HEK293T (cell line): Measurements from ENCODE around the gene SMAD5.

Experiments used
- ARNT ChIP-seq: fragments of 450-650 bp; IDR thresholded peaks from 2 replicates; pipeline ENCODE4 v1.6.1; 2017; ENCODE audit warnings: mild to moderate bottlenecking
- LEF1 ChIP-seq: fragments of 450-650 bp; IDR thresholded peaks from 2 replicates; pipeline ENCODE4 v1.6.1; 2017; ENCODE audit warnings: mild to moderate bottlenecking, borderline replicate concordance
- SP1 ChIP-seq: fragments of 450-650 bp; IDR thresholded peaks from 2 replicates; pipeline ENCODE4 v1.6.1; 2017
- TF ChIP-seq, protein P1 (sequence below): fragments of 450-650 bp; IDR thresholded peaks from 2 replicates; pipeline ENCODE4 v1.6.1; 2016

DNA sequence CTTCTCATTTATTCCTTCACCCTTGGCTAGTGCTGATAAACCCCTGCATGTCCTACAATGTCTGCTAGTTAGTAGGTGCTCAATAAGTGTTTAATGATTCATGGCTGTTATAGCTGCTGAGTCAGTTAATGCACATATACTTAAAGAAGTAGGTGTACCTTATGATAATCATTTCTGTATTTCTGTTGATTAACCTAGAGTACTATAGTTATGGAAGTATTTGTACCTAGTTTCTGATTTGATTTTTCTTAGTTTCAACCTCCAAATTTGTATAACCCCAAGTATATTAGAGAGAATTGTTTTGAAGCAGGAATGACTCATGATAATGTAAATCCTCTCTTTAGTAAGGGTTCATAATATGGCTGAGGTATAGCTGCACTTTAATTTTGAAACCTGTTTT is 8.9 kb downstream of the SMAD5 start:
- TF ChIP-seq LEF1 (no peak), SP1 (no peak), ARNT (no peak)
- TF ChIP-seq, protein P1, sequence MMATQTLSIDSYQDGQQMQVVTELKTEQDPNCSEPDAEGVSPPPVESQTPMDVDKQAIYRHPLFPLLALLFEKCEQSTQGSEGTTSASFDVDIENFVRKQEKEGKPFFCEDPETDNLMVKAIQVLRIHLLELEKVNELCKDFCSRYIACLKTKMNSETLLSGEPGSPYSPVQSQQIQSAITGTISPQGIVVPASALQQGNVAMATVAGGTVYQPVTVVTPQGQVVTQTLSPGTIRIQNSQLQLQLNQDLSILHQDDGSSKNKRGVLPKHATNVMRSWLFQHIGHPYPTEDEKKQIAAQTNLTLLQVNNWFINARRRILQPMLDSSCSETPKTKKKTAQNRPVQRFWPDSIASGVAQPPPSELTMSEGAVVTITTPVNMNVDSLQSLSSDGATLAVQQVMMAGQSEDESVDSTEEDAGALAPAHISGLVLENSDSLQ = no peak
